ENCODE data around the gene ANO10.
A peak's percentile ranks its signal among the peaks of the same experiment; 100 is the strongest.

Gene ANO10

DNA sequence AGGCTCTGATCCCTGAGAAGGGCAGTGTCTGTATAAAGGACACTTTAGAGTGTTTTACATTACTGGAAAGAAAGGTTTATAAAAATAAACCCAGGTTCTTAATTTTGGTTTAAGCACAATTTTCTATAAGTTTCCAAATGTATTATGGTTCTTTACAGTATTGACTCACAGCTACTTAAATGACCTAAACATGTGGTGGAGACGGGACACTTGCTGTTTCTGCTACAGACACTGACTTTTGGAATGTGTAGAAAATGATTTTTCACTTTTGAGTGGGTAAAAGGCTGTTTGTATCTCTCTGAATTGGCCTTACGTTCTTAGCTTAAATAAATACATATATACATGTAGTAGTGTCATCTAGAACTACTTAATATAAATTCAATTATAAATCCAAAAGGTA is 280.0 kb downstream of the ANO10 start:
- DNase-seq = no peak

GRCh38 chr3:43340403-43340802 is 281.4 kb downstream of the ANO10 start:
- no peak for DNase-seq

GRCh38 chr3:43338295-43338694 is 283.5 kb downstream of the ANO10 start:
- DNase-seq = no peak

- no peak for DNase-seq
These were observed 286.0 kb downstream of the ANO10 start for GRCh38 chr3:43335799-43336198.

GRCh38 chr3:43334976-43335375 is 286.8 kb downstream of the ANO10 start:
- DNase-seq = no peak

- DNase-seq = no peak
These were observed 290.4 kb downstream of the ANO10 start for GRCh38 chr3:43331381-43331780.

DNA sequence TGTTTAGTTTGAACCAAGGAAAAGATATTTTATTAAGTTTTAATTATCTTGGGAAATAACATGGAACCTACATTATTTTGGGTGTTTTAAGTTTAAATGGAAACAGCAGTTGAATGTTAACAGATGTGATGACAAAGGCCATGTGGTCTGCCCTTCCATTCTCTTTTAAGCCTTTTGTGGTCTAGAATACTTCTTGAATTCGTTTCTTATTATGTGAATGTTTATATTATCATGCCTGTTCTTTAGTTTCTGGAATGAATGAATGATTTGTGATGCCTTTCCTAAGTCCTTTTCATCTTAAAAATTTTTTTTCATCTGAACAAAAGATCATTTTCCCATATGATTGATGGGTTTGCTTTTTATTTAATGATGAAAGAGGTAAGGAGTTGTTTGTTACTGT is 290.8 kb downstream of the ANO10 start:
- DNase-seq = no peak

GRCh38 chr3:43328653-43329052 is 293.2 kb downstream of the ANO10 start:
- peak in 1 of 2 experiments; percentile 6 for DNase-seq

DNA sequence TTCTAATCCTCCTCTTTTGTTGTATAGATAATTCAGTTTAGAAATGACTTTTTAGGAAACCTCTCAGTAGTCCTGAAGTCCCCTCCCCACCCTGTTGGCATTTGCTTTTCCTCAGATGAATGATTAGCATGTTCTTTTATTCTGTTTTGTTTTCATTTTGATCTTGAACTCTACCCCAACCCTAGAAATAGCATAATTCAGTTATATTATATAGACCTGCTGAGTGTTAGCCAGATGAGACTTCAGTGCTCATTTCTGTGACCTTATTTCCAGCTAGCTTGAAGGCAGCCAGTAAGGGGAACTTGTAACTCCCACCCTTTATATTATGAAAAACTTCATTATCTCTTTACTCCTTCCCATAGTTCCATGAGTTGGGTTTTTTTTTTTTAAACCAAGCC is 294.2 kb downstream of the ANO10 start:
- DNase-seq = no peak

DNA sequence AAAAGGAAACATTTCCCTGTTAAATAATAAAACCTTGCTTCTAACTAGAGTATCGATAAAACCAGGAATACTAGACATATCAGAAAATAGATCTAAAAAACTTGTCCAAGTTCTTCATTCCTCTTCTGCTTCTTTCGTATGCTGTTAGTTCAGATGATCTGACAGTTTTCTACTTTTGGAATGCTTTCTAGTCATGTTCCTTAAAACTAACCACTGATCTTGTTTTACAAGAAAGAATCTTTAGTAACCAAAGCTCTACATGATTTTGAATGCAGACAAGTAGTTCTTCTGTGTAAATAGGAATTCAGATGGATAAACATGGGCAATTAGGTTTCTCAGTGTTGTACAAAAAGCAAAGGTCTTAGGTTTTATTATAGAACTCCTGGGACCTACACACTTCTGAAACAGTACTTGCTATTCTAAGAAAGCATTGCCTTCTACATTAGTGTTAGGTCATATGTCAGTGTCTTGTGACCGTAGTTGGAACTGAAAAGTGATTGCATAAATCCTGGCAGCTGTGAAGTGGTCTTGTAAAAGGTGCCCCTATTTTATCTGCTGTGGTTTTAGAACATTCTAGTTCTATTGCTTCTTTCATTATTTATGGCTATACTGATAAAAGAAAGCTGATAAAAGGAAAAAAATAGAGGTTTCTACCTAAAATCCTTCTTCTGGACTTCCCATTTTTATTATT is 294.8 kb downstream of the ANO10 start:
- DNase-seq = no peak

DNA sequence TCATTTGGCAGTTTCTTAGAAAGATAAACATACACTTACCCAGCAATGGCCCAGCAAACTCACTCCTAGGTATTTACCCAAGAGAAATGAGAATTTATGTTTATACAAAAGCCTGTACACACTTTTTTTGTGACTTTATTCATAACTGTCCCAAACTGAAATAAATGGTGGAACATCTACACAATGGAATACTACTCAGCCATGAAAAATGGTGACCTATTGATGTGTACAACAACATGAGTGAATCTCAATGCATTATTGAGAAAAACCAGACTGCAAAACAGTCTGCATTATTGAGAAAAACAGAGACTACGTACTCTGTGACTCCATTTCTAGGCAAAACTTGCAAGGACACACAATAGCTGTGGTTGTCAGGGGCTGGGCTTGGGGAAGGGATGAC is 298.3 kb downstream of the ANO10 start:
- no peak for DNase-seq

GRCh38 chr3:43320288-43320687 is 301.5 kb downstream of the ANO10 start:
- no peak for DNase-seq

- no peak for DNase-seq
These were observed 302.0 kb downstream of the ANO10 start for GRCh38 chr3:43319794-43320193.

- peak; percentile 4 to 64 for DNase-seq
These were observed 302.4 kb downstream of the ANO10 start for GRCh38 chr3:43319376-43319775.

DNA sequence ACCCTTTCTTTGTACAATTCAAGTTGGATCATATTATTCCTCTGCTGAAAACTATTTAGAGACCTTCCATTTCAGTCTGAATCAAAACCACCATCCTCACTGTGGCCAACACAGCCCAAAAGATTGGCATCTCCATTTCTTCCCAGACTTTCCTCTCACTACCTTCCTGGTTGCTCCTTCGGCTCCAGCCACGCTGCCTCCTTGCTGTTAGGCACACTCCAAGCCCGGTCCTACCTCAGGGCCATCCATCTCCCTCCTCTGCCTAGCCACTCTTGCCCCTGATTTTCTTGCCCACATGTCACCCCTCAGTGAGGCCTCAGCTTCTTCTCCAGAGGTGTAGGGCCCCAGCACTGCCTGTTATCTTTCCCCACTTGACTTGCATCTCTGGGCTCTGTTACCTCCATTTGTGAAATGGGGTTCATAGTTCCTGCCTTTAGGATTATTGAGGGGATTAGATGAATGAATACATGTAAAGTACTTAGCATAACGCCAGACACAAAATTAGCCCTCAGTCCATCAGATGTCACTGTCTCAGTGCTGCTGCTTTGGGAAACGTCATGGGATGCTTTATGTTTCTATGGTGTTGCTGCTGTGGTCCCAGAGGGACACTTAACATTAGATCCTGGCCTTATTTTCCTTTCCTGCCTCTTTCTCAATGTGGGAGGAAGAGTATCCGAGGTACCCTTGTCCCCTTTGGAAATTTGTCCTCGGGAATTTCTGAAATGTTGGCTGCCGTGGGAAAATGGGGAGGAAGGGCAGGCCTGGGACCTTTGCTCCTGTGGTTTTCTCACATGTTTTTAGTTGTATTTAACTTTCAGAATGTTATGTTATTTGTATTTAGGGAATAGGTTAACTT is 304.1 kb downstream of the ANO10 start:
- peak in 1 of 2 experiments; percentile 15 for DNase-seq

GRCh38 chr3:43316783-43317460 is 304.9 kb downstream of the ANO10 start:
- DNase-seq = no peak
